ENCODE results near the gene GNG7.
A peak's percentile ranks its signal among the peaks of the same experiment; 100 is the strongest.

Gene GNG7

GRCh38 chr19:2478756-2479555 is 223.5 kb downstream of the GNG7 start:
- TF ChIP-seq CTCF (IDR thresholded peaks at IDR 0.05; ENCODE audit: borderline replicate concordance, insufficient read depth, low read depth, low read length): no peak
- H3K4me3 ChIP-seq (ENCODE audit: low read depth, low read length): peak overlapping the region; percentile 84

- H3K4me3 ChIP-seq (ENCODE audit: low read depth, low read length): peak overlapping the region; percentile 84
- peak; percentile 27; the same call in 1 of the 2 replicates for TF ChIP-seq CTCF (IDR thresholded peaks at IDR 0.05; ENCODE audit: borderline replicate concordance, insufficient read depth, low read depth, low read length)
Measured at GRCh38 chr19:2478278-2478755, 224.2 kb downstream of the GNG7 start.

- peak overlapping the region; percentile 84 for H3K4me3 ChIP-seq (ENCODE audit: low read depth, low read length)
- TF ChIP-seq CTCF (IDR thresholded peaks at IDR 0.05; ENCODE audit: borderline replicate concordance, insufficient read depth, low read depth, low read length): no peak
Measured at GRCh38 chr19:2477732-2478191, 224.7 kb downstream of the GNG7 start.

GRCh38 chr19:2477141-2477710 is 225.3 kb downstream of the GNG7 start:
- H3K4me3 ChIP-seq (ENCODE audit: low read depth, low read length): peak overlapping the region; percentile 84
- TF ChIP-seq CTCF (IDR thresholded peaks at IDR 0.05; ENCODE audit: borderline replicate concordance, insufficient read depth, low read depth, low read length): no peak

GRCh38 chr19:2476451-2477140 is 225.9 kb downstream of the GNG7 start:
- peak overlapping the region; percentile 84 for H3K4me3 ChIP-seq (ENCODE audit: low read depth, low read length)
- TF ChIP-seq CTCF (IDR thresholded peaks at IDR 0.05; ENCODE audit: borderline replicate concordance, insufficient read depth, low read depth, low read length): no peak

- TF ChIP-seq CTCF (IDR thresholded peaks at IDR 0.05; ENCODE audit: borderline replicate concordance, insufficient read depth, low read depth, low read length): no peak
- H3K4me3 ChIP-seq (ENCODE audit: low read depth, low read length): peak within 1 kb of the TSS; percentile 84
Measured at GRCh38 chr19:2475702-2476450, 226.6 kb downstream of the GNG7 start, which contains the start of gene GADD45B. TSS of gene GADD45B (plus strand) at chr19:2476127. CDS start at chr19:2476359, 232 bp downstream.
